ENCODE data around the gene UGT1A9.

UGT1A9 gene

DNA sequence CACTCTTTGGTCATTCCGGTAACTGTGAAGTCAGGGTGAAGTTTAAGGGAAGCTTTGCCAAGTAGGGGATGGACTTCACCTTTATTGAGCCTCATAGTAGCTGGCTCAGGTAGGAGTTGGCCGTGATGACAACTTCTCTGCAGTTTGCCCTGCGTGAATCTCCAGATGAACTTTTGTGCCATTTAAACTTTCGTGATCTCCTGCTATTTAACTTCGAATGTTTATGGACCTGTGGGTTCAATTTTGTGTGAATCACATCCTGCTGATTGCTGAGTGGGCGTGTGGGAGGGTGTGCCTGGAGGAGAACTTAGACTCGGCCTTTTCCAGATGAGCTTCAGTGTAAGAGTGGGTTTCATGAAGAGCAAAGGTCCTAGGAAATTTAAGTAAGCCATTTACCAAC is 92.6 kb downstream of the UGT1A9 start:
- FAIRE-seq: no peak

DNA sequence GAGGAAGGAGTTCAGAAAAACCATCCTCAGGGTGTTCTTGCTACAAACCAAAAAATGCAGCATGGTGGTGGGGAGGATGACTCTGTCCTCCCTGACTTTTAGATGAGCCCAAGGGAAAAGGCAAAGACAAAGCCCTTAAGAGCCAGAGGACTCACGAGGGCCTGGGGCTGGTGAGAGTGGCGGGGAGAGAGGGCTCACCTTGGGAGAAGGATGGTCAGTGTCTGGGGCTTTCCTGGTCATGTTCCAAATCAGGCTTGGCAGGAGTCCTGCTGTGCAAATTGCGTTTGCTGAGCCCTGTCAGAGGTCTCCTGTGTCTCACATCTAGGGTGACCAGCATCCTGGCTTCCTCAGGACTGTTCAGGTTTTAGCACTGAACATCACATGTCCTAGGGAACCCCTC is 93.1 kb downstream of the UGT1A9 start:
- no peak for FAIRE-seq

GRCh38 chr2:233766416-233766815 is 94.7 kb downstream of the UGT1A9 start:
- FAIRE-seq: no peak

GRCh38 chr2:233768076-233768475 is 96.4 kb downstream of the UGT1A9 start:
- no peak for FAIRE-seq

DNA sequence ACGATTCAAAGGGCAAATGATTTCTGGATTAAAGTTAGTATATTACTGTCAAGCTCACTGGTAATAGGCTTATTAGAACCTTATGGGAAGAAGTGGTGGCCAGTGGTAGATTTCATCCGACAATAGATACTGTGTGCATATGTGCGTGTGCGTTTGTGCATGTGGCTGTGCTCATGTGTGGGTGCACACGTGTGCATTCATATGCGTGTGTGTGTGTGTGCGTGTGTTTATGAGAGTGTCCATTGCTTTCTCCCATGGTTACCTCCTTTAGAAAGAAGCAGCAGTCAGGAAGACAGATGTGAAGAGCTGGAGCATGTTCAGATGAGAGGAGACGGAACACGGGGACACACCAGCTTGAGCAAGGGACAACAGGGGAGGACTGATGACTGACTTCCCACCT is 97.6 kb downstream of the UGT1A9 start:
- FAIRE-seq: no peak

DNA sequence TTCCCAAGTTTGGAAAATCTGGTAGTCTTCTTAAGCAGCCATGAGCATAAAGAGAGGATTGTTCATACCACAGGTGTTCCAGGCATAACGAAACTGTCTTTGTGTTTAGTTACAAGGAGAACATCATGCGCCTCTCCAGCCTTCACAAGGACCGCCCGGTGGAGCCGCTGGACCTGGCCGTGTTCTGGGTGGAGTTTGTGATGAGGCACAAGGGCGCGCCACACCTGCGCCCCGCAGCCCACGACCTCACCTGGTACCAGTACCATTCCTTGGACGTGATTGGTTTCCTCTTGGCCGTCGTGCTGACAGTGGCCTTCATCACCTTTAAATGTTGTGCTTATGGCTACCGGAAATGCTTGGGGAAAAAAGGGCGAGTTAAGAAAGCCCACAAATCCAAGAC is 100.5 kb downstream of the UGT1A9 start:
- no peak for FAIRE-seq

DNA sequence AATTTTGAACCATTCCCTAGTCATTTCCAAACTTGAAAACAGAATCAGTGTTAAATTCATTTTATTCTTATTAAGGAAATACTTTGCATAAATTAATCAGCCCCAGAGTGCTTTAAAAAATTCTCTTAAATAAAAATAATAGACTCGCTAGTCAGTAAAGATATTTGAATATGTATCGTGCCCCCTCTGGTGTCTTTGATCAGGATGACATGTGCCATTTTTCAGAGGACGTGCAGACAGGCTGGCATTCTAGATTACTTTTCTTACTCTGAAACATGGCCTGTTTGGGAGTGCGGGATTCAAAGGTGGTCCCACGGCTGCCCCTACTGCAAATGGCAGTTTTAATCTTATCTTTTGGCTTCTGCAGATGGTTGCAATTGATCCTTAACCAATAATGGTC is 100.9 kb downstream of the UGT1A9 start:
- no peak for FAIRE-seq

GRCh38 chr2:233773854-233774253 is 102.2 kb downstream of the UGT1A9 start:
- no peak for FAIRE-seq

DNA sequence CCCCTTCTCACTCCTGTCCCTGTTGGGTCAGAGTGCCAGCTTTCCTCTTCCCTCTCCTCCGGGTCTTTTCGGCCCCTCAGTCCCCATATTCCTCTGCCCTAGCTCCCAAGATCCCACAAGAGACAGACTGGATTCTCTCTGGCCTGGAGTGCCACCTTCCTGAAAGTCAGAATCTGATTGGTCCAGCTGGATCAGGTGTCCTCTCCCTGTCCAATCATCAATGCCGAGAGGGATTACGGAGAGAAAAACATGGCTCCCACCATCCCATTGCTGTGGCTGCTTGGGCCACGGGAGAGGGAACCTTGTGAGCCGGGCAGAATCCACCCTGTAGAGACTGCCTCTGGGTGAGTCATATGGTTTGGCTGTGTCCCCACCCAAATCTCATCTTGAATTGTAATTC is 103.7 kb downstream of the UGT1A9 start:
- FAIRE-seq: no peak

DNA sequence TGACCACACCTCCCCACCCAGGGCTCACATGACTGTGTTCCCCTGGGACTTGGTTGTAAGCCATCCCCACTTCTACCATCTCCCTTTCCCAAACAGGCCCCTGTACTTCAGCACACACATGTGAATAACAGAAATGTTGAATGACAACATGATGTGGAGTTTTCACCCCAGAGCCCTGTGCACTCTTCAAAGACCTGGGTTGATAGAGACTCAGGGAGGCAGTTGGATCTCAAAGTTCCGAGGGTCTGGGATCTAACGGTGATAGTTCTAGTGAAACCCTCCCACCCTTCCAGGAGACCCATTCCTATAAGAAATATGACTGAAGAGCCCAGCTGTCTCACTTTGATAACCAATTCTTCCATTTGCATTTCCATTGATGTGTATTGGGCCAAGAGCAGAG is 106.3 kb downstream of the UGT1A9 start, which contains the start of gene MROH2A:
Gene MROH2A, plus strand, starts transcription at position 301 of the 400 bp plus-strand sequence. CDS start 1,029 bp downstream, outside the sequence.
- no peak for FAIRE-seq

DNA sequence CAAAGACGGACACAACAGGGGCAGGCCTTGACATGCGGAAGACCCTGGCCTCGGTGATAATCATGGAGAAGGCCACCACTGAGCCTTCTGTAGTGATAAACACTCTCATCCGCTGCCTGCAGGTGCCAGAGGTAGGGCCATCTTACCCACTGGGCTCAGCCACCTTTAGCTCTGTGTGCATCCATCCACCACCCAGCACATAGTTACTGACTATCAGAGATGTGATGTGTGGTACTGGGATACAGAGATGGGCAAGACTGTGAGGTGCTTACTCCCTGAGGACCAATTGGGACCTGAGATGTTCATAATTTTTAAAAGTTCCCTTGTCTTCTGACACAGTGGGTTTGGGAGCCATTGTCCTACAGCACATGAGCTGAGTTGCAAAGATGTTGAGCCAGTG is 108.0 kb downstream of the UGT1A9 start:
- no peak for FAIRE-seq

DNA sequence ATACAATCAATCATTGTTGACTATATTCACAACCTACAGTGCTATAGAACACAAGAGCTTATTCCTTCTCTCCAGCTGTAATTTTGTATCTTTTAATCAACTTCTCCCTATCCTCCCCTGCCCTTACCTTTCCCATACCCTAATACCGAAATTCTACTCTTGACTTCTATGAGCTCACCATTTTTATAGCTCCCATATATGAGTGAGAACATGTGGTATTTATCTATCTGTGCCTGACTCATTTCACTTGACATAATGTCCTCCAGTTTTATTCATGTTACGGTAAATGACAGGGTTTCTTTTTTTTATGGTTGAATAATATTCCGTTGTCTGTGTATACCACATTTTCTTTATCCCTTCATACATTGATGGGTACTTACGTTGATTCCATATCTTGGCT is 109.1 kb downstream of the UGT1A9 start:
- FAIRE-seq: no peak

GRCh38 chr2:233789554-233789953 is 117.9 kb downstream of the UGT1A9 start:
- no peak for FAIRE-seq

- FAIRE-seq: no peak
These were observed 119.6 kb downstream of the UGT1A9 start for GRCh38 chr2:233791151-233791882.

GRCh38 chr2:233791883-233792329 is 120.2 kb downstream of the UGT1A9 start:
- no peak for FAIRE-seq

DNA sequence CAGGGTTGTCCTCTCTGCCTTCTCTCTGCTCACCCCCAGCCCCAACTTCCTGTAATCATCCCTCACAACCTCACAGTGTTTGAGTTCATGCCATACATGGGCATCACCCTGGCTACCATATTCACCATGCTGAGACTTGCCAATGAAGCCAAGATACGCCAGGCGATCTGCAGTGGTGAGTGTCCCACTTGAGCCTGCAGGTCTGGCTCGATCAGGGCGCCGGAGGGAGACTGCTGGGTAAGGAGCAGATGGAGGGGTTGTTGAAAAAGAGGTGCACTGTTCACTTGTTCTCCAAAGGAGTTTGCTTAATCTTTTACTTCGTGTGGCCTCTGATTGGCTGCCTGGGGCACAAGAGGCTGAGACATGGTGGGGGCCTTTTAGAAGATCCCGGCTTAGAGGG is 121.0 kb downstream of the UGT1A9 start:
- FAIRE-seq: no peak

GRCh38 chr2:233793465-233794127 is 121.9 kb downstream of the UGT1A9 start:
- no peak for FAIRE-seq

- no peak for FAIRE-seq
These were observed 122.5 kb downstream of the UGT1A9 start for GRCh38 chr2:233794128-233794658.

DNA sequence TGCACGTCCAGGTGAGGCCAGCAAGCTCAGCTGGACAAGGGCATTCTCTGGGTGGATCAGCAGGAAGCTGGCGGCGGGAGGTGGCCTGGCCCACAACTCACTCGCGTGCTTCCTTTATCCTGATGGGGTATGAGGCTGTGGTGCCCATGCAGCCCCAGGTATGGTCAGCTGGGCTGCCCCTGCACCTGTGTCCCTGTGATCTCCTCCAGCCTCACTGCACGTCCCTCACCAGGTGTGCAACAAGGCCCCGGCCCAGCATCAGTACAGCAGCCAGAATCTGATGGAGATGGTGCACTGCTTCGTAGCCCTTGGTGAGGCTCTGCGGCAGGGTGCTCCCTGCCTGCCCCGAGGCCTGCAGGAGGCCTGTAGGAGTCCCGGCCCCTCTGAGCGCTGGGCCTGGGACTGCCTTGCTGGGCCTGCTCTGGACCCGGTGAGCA is 124.1 kb downstream of the UGT1A9 start:
- FAIRE-seq: no peak

- no peak for FAIRE-seq
These were observed 124.6 kb downstream of the UGT1A9 start for GRCh38 chr2:233796254-233796653.

DNA sequence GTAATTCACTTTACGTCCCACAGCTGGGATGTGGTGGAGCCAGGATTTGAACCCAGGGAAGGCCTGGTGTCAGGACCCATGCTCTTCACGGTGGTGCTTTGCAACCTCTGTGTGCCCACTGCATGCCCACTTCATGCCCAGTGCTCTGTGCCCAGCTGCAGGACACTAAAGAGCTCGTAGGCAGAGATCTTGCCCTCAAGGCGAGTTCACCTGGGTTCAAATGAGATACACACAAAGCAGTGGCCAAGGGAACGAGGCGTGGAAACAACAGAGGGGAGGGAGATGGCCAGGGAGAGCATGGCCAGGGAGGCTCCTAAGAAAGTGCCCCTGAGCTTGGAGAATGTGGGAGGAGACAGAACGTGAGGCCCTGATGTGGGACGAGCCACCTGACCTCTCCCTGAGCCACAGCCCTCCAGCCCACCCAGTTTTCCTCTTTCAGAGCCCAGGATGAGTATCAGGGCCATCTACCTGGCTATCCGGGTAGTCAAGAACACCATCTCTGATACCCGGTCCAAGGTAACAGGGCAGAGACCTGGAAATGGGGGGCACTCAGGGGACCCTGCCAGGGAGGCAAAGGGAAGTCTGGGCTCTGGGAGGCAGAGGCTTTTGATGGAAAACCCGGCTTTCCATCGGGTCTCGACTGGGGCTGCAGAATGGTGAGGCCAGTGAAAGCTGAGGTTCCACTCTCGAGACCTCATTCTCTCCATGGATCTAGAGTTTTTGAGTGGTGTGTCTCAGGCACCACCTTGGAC is 126.8 kb downstream of the UGT1A9 start:
- no peak for FAIRE-seq

- no peak for FAIRE-seq
These were observed 127.5 kb downstream of the UGT1A9 start for GRCh38 chr2:233799087-233799665.

GRCh38 chr2:233799716-233800115 is 128.0 kb downstream of the UGT1A9 start:
- no peak for FAIRE-seq

All from endometrium (tissue), 2 donors.